Esophagus muscularis mucosa (tissue), 4 donors: ENCODE data around the gene BBS2. TPM values are rescaled to one million over a fixed set of nuclear protein-coding genes. Genes with fewer than 3 reads are reported as not detected.
"Not testable (repeated sequence)": the region's sequence is repeated elsewhere in the genome, so short reads cannot be mapped to it uniquely, and the experiment has no call there.

Experiments used
- DNase-seq: peaks from one replicate; pipeline ENCODE4 v3.0.0-alpha.2; 2017; ENCODE audit errors: extremely low spot score
- H3K27ac ChIP-seq, 4 donors: fragments of 200-600 bp; sonication (generic); replicated peaks in 1 of 4; 1 replicate in 3 of 4; 2 replicates in 1 of 4; pipeline ENCODE4 v1.5.1; 2016 to 2019; ENCODE audit warnings: mild to moderate bottlenecking in 1 of 4
- H3K27me3 ChIP-seq, 4 donors: fragments of 200-600 bp; sonication (generic); one replicate each; pipeline versions ENCODE4 v1.5.1 to v1.6.0; 2016 to 2019
- H3K36me3 ChIP-seq, 4 donors: fragments of 200-600 bp; sonication (generic); one replicate each; pipeline ENCODE4 v1.5.1; 2016 to 2019
- H3K4me1 ChIP-seq, 4 donors: fragments of 200-600 bp; sonication (generic); one replicate each; pipeline ENCODE4 v1.5.1; 2016 to 2019
- H3K4me3 ChIP-seq, 4 donors: fragments of 200-600 bp; sonication (generic); 1 replicate in 2 of 4; 2 replicates in 2 of 4; pipeline ENCODE4 v1.5.1; 2016 to 2019; ENCODE audit warnings: mild to moderate bottlenecking in 4 of 4, moderate library complexity in 1 of 4
- H3K9me3 ChIP-seq, 4 donors: fragments of 200-600 bp; sonication (generic); 1 replicate in 3 of 4; 2 replicates in 1 of 4; pipeline ENCODE4 v1.5.1; 2016 to 2019
- CTCF ChIP-seq, 3 experiments: fragments of 200-600 bp in 2 of 3; fragments of 450-650 bp in 1 of 3; sonication (generic) in 2 of 3; IDR thresholded peaks; one replicate each; pipeline ENCODE4 v1.5.1; 2017 to 2019; ENCODE audit warnings: antibody characterized with exemption in 3 of 3, mild to moderate bottlenecking in 2 of 3, moderate library complexity in 1 of 3
- EP300 ChIP-seq: sonication (generic); formaldehyde crosslinking; IDR thresholded peaks from one replicate; pipeline ENCODE4 v1.6.1; 2017; ENCODE audit warnings: antibody characterized with exemption
- POLR2A ChIP-seq: fragments of 450-650 bp; IDR thresholded peaks from one replicate; pipeline ENCODE4 v1.6.1; 2017; ENCODE audit warnings: antibody characterized with exemption, moderate library complexity, mild to moderate bottlenecking, low read depth
- POLR2AphosphoS5 ChIP-seq, 2 donors: sonication (generic); formaldehyde crosslinking; IDR thresholded peaks; one replicate each; pipeline ENCODE4 v1.6.1; 2017; ENCODE audit warnings: antibody characterized with exemption in 2 of 2
- WGBS: methylation state at CpG from one replicate; pipeline ENCODE4 v1.1.5; 2018; 5-methylcytosine and 5-hydroxymethylcytosine counted together
- intact Hi-C: fragments of 100-400 bp; cut with DNase I; formaldehyde crosslinking; loops from one replicate; pipeline ENCODE4 v1.15.1; 2023
- total RNA-seq, 4 donors: library from RNA; depleted of rRNA; stranded (reverse); fragments of >200 nt; gene quantifications; one replicate each; pipeline versions ENCODE4 v1.1.0 to v1.2.1, GENCODE V29; 2016

Gene BBS2
- total RNA-seq, 4 donors from 2014 or later: 33.2 to 47.8 (median 39.0) TPM

GRCh38 chr16:56493815-56494214 is 26.0 kb downstream of the BBS2 start:
- Histone ChIP-seq H3K36me3 (peaks cover 16 to 83% (median 35%) of the 10 kb centered on the region in 4 donors), H3K27ac (no peak overlapping the region), H3K4me1 (no peaks in the 10 kb centered on the region), H3K4me3 (no peak overlapping the region), H3K27me3 (no peaks in the 10 kb centered on the region), H3K9me3 (no peaks in the 10 kb centered on the region)
- TF ChIP-seq POLR2AphosphoS5 (IDR thresholded peaks at IDR 0.05) (no peak), POLR2A (no peak), CTCF (IDR thresholded peaks at IDR 0.05) (no peak), EP300 (no peak)
- 100% methylated on average over 1 of the region's 1 CpG for WGBS
- DNase-seq: no peak
- intact Hi-C loops: no loop called here

GRCh38 chr16:56493126-56493525 is 26.7 kb downstream of the BBS2 start:
- Histone ChIP-seq H3K4me3 (no peak overlapping the region), H3K27ac (no peak overlapping the region), H3K9me3 (no peaks in the 10 kb centered on the region), H3K36me3 (peaks cover 16 to 77% (median 28%) of the 10 kb centered on the region in 4 donors), H3K27me3 (no peaks in the 10 kb centered on the region), H3K4me1 (no peaks in the 10 kb centered on the region)
- TF ChIP-seq CTCF (IDR thresholded peaks at IDR 0.05) (no peak), POLR2AphosphoS5 (IDR thresholded peaks at IDR 0.05) (no peak), POLR2A (no peak), EP300 (no peak)
- DNase-seq: no peak
- 95% methylated on average over 2 of the region's 2 CpGs for WGBS
- intact Hi-C loops: no loop called here

DNA sequence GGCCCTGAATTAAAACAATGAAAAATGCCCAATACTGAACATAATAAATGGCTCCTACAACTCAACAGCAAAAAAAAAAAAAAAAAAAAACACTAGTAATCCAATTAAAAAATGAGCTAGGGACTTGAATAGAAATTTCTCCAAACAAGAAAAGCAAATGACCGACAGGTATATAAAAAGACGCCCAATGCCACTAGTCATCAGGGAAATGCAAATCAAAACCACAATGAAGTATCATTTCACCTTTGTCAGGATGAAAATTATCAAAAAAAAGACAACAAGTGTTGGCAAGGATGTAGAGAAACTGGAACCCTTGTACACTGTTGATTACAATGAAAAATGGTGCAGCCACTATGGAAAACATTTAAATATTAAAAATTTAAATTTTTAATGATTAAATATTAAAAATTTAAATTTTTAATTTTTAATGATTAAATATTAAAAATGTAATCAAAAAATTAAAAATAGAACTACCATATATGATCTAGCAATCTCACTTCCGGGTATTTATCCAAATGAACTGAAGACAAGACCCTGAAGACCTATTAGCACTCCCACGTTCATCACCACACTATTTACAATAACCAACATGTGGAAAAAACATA is 28.1 kb downstream of the BBS2 start:
- no peak for DNase-seq
- Histone ChIP-seq H3K27ac (no peak overlapping the region), H3K4me1 (no peaks in the 10 kb centered on the region), H3K36me3 (peaks cover 3 to 63% (median 15%) of the 10 kb centered on the region in 4 donors), H3K9me3 (no peaks in the 10 kb centered on the region), H3K4me3 (no peak overlapping the region), H3K27me3 (no peaks in the 10 kb centered on the region)
- intact Hi-C loops: no loop called here
- TF ChIP-seq POLR2AphosphoS5 (IDR thresholded peaks at IDR 0.05) (no peak), CTCF (IDR thresholded peaks at IDR 0.05) (no peak), EP300 (no peak), POLR2A (no peak)
- 95% methylated on average over 4 of the region's 4 CpGs for WGBS

GRCh38 chr16:56488868-56489267 is 31.0 kb downstream of the BBS2 start:
- H3K27ac ChIP-seq, H3K27me3 ChIP-seq, H3K9me3 ChIP-seq, H3K4me3 ChIP-seq, H3K4me1 ChIP-seq, DNase-seq, intact Hi-C loops: not testable (repeated sequence)
- WGBS: 95% methylated on average over 1 of the region's 1 CpG
- peaks cover 14 to 56% (median 22%) of the 10 kb centered on the region in 4 donors for H3K36me3 ChIP-seq

DNA sequence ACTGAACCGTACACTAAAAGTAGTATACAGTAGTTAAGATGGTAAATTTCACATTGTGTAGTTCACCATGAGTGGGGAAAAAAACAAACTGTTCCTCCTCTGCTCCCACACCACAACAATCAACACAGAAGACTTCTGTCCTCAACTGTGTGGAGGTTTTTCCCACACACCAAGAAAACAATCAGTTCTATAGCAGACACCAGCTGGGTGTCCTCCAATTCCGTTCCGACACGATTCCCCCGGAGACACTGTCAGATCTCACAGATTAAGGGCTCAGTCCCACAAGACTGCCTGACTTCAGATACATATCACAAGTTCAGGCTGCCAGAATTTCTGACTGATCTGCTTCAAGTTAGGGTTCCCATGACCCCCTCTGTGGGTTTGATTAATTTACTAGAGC is 31.8 kb downstream of the BBS2 start:
- no peak for TF ChIP-seq EP300
- TF ChIP-seq CTCF (IDR thresholded peaks at IDR 0.05): no peak
- TF ChIP-seq POLR2A: no peak
- no peak for TF ChIP-seq POLR2AphosphoS5 (IDR thresholded peaks at IDR 0.05)
- no peak for DNase-seq
- Histone ChIP-seq H3K9me3 (no peaks in the 10 kb centered on the region), H3K27me3 (no peaks in the 10 kb centered on the region), H3K27ac (no peak overlapping the region), H3K36me3 (peaks cover 22 to 62% (median 28%) of the 10 kb centered on the region in 4 donors), H3K4me1 (no peaks in the 10 kb centered on the region), H3K4me3 (no peak overlapping the region)
- intact Hi-C loops: no loop called here
- 58% methylated on average over 5 of the region's 5 CpGs for WGBS
